ENCODE results near the gene FOXL3. TPM values are rescaled to one million over a fixed set of nuclear protein-coding genes. Genes with fewer than 3 reads are reported as not detected.

Gene FOXL3
- polyA plus RNA-seq, 3 donors: not detected

- H3K27ac Mint-ChIP-seq: no peak overlapping the region
- Histone ChIP-seq H3K9me3 (replicated peaks in 1 of 2; ENCODE audit: control insufficient read depth in 1 of 2, insufficient read depth in 1 of 2, low read length in 2 of 2) (peaks cover 21 to 33% of the 10 kb centered on the region in 2 donors), H3K36me3 (replicated peaks in 1 of 2; ENCODE audit: control insufficient read depth in 1 of 2, insufficient read depth in 2 of 2, low read length in 2 of 2) (peaks cover 49 to 100% of the 10 kb centered on the region in 2 donors), H3K79me2 (ENCODE audit: insufficient read depth, low read length) (no peaks in the 10 kb centered on the region), H2AFZ (ENCODE audit: insufficient read depth, low read depth, low read length, poor library complexity, severe bottlenecking) (no peak overlapping the region), H4K20me1 (ENCODE audit: insufficient read depth, low read length) (peaks cover 5% of the 10 kb centered on the region), H3K9ac (ENCODE audit: insufficient read depth, low read length, poor library complexity, severe bottlenecking) (no peak overlapping the region), H3K4me1 (ENCODE audit: control insufficient read depth in 1 of 2, insufficient read depth in 2 of 2, low read length in 2 of 2) (no peaks in the 10 kb centered on the region), H3K27me3 (ENCODE audit: control insufficient read depth in 2 of 2, insufficient read depth in 2 of 2, low read length in 2 of 2) (no peaks in the 10 kb centered on the region), H3K4me2 (replicated peaks; ENCODE audit: extremely low read depth, low read length, poor library complexity, severe bottlenecking) (no peak overlapping the region), H3K4me3 (replicated peaks in 1 of 3; ENCODE audit: low read depth in 2 of 3, low read length in 3 of 3) (no peak overlapping the region), H3K27ac (ENCODE audit: low read depth in 1 of 2, low read length in 2 of 2) (no peak overlapping the region)
- peaks cover 11 to 33% (median 26%) of the 10 kb centered on the region in 7 donors for H3K9me3 Mint-ChIP-seq
- TF ChIP-seq CTCF (IDR thresholded peaks at IDR 0.05): no peak
- 97% methylated on average over 20 of the region's 20 CpGs for WGBS (ENCODE audit: insufficient coverage)
- no peak for DNase-seq
- no peaks in the 10 kb centered on the region for H3K4me1 Mint-ChIP-seq
- peaks cover 0 to 2% (median 0%) of the 10 kb centered on the region in 3 donors for H3K27me3 Mint-ChIP-seq (ENCODE audit: low read depth in 3 of 3)
- intact Hi-C loops (cut with micrococcal nuclease): no loop called here
- no peak overlapping the region for H3K4me3 Mint-ChIP-seq
- H3K36me3 Mint-ChIP-seq: peaks cover 66 to 85% of the 10 kb centered on the region in 2 donors
Observed at GRCh38 chr7:251005-251404, 39.0 kb upstream of the FOXL3 start.

GRCh38 chr7:251446-252175 lies 38.4 kb upstream of the FOXL3 start:
- DNase-seq: no peak
- no peaks in the 10 kb centered on the region for H3K4me1 ChIP-seq (ENCODE audit: control insufficient read depth in 1 of 2, insufficient read depth in 2 of 2, low read length in 2 of 2)
- peaks cover 11 to 39% (median 31%) of the 10 kb centered on the region in 7 donors for H3K9me3 Mint-ChIP-seq
- no peak overlapping the region for H3K9ac ChIP-seq (ENCODE audit: insufficient read depth, low read length, poor library complexity, severe bottlenecking)
- H3K9me3 ChIP-seq (replicated peaks in 1 of 2; ENCODE audit: control insufficient read depth in 1 of 2, insufficient read depth in 1 of 2, low read length in 2 of 2): peaks cover 25 to 40% of the 10 kb centered on the region in 2 donors
- intact Hi-C loops (cut with micrococcal nuclease): no loop called here
- WGBS (ENCODE audit: insufficient coverage): 95% methylated on average over 21 of the region's 21 CpGs
- H4K20me1 ChIP-seq (ENCODE audit: insufficient read depth, low read length): peaks cover 2% of the 10 kb centered on the region
- H3K4me3 Mint-ChIP-seq: no peak overlapping the region
- no peaks in the 10 kb centered on the region for H3K4me1 Mint-ChIP-seq
- H3K4me2 ChIP-seq (replicated peaks; ENCODE audit: extremely low read depth, low read length, poor library complexity, severe bottlenecking): no peak overlapping the region
- no peak overlapping the region for H2AFZ ChIP-seq (ENCODE audit: insufficient read depth, low read depth, low read length, poor library complexity, severe bottlenecking)
- peaks cover 64 to 85% of the 10 kb centered on the region in 2 donors for H3K36me3 Mint-ChIP-seq
- peaks cover 0 to 2% (median 0%) of the 10 kb centered on the region in 3 donors for H3K27me3 Mint-ChIP-seq (ENCODE audit: low read depth in 3 of 3)
- no peak for TF ChIP-seq CTCF (IDR thresholded peaks at IDR 0.05)
- H3K27me3 ChIP-seq (ENCODE audit: control insufficient read depth in 2 of 2, insufficient read depth in 2 of 2, low read length in 2 of 2): no peaks in the 10 kb centered on the region
- H3K27ac Mint-ChIP-seq: peak overlapping the region in 1 of 7 donors; percentile 53
- H3K4me3 ChIP-seq (replicated peaks in 1 of 3; ENCODE audit: low read depth in 2 of 3, low read length in 3 of 3): no peak overlapping the region
- no peaks in the 10 kb centered on the region for H3K79me2 ChIP-seq (ENCODE audit: insufficient read depth, low read length)
- peaks cover 50 to 100% of the 10 kb centered on the region in 2 donors for H3K36me3 ChIP-seq (replicated peaks in 1 of 2; ENCODE audit: control insufficient read depth in 1 of 2, insufficient read depth in 2 of 2, low read length in 2 of 2)
- no peak overlapping the region for H3K27ac ChIP-seq (ENCODE audit: low read depth in 1 of 2, low read length in 2 of 2)
